NCI-H1105 treated with DMSO at 0.1 percent for 48 hours (cell line): ENCODE results near the gene FGD1.

Source experiments
- DNase-seq: peaks from one replicate; lab custom pipeline; 2025; lab: John Stamatoyannopoulos, UW

Gene FGD1

DNA sequence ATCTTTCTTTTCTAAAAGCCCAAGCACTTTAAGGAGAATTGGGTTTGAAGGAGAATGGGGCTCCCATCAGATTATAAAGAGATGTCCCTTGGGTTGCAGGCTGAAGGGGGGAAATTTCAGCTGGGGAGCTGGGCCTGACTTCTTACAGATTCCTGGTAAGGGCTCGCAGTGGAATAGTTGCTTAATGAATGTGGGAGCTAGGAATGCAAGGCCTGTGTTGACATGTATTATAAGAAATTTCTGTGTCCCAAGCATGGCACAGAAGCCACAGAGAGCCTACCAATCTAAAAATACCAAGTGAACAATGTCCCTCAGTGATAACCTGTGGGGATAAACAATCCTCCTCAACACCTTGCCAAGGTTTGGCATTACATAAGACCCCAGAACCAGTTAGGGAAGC, 98.9 kb downstream of the FGD1 start:
- DNase-seq = no peak
